Tibial nerve (tissue), 4 donors: ENCODE measurements around the gene ZFPM1. TPM values are rescaled to one million over a fixed set of nuclear protein-coding genes. Genes with fewer than 3 reads are reported as not detected.

Experiments
- DNase-seq, 2 donors: peaks; one replicate each; pipeline ENCODE4 v3.0.0-alpha.2; 2019; ENCODE audit warnings: low spot score in 2 of 2
- H3K27ac ChIP-seq, 4 donors: fragments of 200-600 bp; sonication (generic) in 3 of 4; one replicate each; pipeline ENCODE4 v1.5.1; 2017 to 2019; ENCODE audit warnings: mild to moderate bottlenecking in 1 of 4
- H3K27me3 ChIP-seq, 2 donors: fragments of 200-600 bp; sonication (generic) in 1 of 2; one replicate each; pipeline versions ENCODE4 v1.5.1 to v1.6.0; 2017 to 2019
- H3K36me3 ChIP-seq, 3 donors: fragments of 200-600 bp; sonication (generic); one replicate each; pipeline ENCODE4 v1.5.1; 2018 to 2019
- H3K4me1 ChIP-seq, 4 donors: fragments of 200-600 bp; sonication (generic) in 3 of 4; one replicate each; pipeline ENCODE4 v1.5.1; 2017 to 2019
- H3K4me3 ChIP-seq, 4 donors: fragments of 200-600 bp; sonication (generic) in 3 of 4; one replicate each; pipeline ENCODE4 v1.5.1; 2017 to 2019; ENCODE audit warnings: mild to moderate bottlenecking in 1 of 4, moderate library complexity in 1 of 4
- H3K9me3 ChIP-seq, 4 donors: fragments of 200-600 bp; sonication (generic) in 3 of 4; one replicate each; pipeline ENCODE4 v1.5.1; 2017 to 2019
- EP300 ChIP-seq, 2 donors: sonication (generic); formaldehyde crosslinking; IDR thresholded peaks; one replicate each; pipeline ENCODE4 v1.6.1; 2017; ENCODE audit warnings: antibody characterized with exemption in 2 of 2, mild to moderate bottlenecking in 1 of 2
- POLR2A ChIP-seq, 2 donors: fragments of 450-650 bp; IDR thresholded peaks; one replicate each; pipeline ENCODE4 v1.6.1; 2017; ENCODE audit warnings: antibody characterized with exemption in 2 of 2, mild to moderate bottlenecking in 2 of 2, moderate library complexity in 2 of 2
- WGBS, 2 donors: methylation state at CpG; one replicate each; pipeline ENCODE4 v1.1.5; 2018; 5-methylcytosine and 5-hydroxymethylcytosine counted together
- total RNA-seq, 4 donors: library from RNA; depleted of rRNA; stranded (reverse); fragments of >200 nt; gene quantifications; one replicate each; pipeline ENCODE4 v1.1.0, GENCODE V29; 2016
- TF ChIP-seq, protein P1 (sequence below), 5 experiments: fragments of 200-600 bp in 3 of 5; fragments of 450-650 bp in 2 of 5; sonication (generic) in 3 of 5; IDR thresholded peaks; one replicate each; pipeline ENCODE4 v1.5.1; 2016 to 2019; ENCODE audit warnings: antibody characterized with exemption in 5 of 5, mild to moderate bottlenecking in 3 of 5, moderate library complexity in 2 of 5

Gene ZFPM1
- total RNA-seq, 4 donors from 2014 or later: 0.44 to 1.2 (median 0.71) TPM

DNA sequence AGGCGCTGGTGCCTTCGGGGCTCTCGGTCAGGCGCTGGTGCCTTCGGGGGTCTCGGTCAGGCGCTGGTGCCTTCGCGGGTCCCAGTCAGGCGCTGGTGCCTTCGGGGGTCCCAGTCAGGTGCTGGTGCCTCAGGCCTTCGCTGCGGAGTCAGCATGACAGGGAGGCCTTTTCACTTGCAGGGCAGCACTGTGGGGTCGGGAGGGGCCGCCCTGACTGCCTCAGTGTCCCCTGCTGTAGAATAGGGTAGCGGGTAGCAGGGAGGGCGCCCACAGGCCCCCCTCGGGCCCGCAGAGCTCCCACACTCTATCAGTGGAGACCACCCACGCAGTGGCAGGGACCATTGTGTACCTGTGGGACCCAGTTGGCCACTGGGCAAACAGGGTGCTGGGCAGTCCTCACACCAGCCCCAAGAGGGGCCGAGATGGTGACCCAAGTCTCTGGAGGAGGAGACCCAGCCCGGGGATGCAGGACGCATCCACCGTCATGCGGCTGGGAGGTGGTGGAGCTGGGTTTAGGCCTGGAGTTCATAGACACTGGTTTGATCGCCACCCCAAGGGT is 38.0 kb downstream of the ZFPM1 start:
- H3K27me3 ChIP-seq: no peaks in the 10 kb centered on the region
- H3K4me1 ChIP-seq: no peaks in the 10 kb centered on the region
- 89 to 94% methylated on average over 6 to 26 of the region's 26 CpGs for WGBS, 2 donors
- no peak overlapping the region for H3K27ac ChIP-seq
- no peak for DNase-seq
- TF ChIP-seq, protein P1, sequence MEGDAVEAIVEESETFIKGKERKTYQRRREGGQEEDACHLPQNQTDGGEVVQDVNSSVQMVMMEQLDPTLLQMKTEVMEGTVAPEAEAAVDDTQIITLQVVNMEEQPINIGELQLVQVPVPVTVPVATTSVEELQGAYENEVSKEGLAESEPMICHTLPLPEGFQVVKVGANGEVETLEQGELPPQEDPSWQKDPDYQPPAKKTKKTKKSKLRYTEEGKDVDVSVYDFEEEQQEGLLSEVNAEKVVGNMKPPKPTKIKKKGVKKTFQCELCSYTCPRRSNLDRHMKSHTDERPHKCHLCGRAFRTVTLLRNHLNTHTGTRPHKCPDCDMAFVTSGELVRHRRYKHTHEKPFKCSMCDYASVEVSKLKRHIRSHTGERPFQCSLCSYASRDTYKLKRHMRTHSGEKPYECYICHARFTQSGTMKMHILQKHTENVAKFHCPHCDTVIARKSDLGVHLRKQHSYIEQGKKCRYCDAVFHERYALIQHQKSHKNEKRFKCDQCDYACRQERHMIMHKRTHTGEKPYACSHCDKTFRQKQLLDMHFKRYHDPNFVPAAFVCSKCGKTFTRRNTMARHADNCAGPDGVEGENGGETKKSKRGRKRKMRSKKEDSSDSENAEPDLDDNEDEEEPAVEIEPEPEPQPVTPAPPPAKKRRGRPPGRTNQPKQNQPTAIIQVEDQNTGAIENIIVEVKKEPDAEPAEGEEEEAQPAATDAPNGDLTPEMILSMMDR (IDR thresholded peaks at IDR 0.05): no peak
- TF ChIP-seq POLR2A (IDR thresholded peaks at IDR 0.05): no peak
- no peak for TF ChIP-seq EP300 (IDR thresholded peaks at IDR 0.05)
- no peaks in the 10 kb centered on the region for H3K36me3 ChIP-seq
- H3K4me3 ChIP-seq: no peak overlapping the region
- H3K9me3 ChIP-seq: peaks cover 0 to 7% (median 0%) of the 10 kb centered on the region in 4 donors

DNA sequence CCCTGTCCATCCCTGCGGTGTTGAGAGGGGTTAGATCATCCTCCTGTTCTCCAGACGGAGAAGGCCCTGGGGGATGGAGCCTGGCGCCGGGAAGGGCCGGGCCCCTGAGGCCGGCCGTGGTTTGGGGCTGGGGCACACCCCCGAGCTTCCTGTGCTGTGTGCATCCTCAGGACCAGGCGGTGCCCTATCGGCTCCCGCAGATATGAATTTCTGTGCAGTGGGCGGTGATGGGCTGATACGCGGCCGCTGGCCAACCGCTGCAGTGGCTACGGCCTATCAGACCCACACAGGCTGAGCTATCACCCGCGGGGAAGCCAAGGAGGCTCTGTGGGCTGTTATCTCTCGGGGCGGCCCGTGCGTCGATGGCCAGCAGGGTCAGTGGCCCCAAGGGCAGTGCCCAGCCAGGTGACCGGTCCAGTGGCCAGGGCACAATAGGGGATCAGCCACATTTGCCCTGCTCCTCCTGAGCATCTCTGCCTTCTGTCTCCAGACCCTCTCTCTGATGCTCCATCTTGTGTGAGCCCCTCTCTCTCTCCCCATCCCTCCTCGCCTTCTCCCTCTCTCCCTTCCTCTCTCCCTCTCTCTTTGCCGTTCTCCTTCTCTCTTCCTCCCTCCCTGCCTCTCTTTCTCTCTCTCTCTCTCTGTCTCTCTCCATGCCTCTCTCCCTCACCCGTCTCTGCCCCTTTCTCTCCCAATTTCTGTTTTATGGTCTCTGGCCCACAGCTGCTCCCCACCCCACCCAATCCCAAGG is 38.7 kb downstream of the ZFPM1 start:
- Histone ChIP-seq H3K4me1 (no peaks in the 10 kb centered on the region), H3K9me3 (peaks cover 0 to 7% (median 0%) of the 10 kb centered on the region in 4 donors), H3K4me3 (no peak overlapping the region), H3K36me3 (no peaks in the 10 kb centered on the region), H3K27me3 (no peaks in the 10 kb centered on the region), H3K27ac (no peak overlapping the region)
- 78 to 79% methylated on average over 11 to 25 of the region's 28 CpGs for WGBS, 2 donors
- no peak for DNase-seq
- TF ChIP-seq POLR2A (IDR thresholded peaks at IDR 0.05) (no peak), EP300 (IDR thresholded peaks at IDR 0.05) (no peak)
- TF ChIP-seq, protein P1 (IDR thresholded peaks at IDR 0.05): no peak

DNA sequence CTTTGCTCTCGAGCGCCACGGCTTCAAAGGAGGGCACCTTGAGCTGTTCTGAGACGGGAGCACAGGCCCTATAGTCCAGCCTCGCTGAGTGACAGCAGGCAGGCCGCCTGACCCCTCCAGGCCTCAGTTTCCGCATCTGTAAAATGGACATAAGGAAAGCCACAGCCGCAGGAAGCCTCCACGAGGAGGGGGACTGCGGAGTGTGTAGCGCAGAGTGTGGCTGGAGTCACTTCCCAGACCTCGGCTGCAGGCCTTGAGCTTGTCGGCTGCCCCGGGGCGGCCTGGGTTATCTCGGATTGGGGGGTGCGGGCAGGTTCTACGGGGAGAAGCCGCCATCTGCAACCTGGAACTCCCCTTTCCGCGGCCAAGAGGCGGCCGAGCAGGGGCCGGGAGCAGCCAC is 40.8 kb downstream of the ZFPM1 start:
- Histone ChIP-seq H3K36me3 (no peaks in the 10 kb centered on the region), H3K9me3 (peaks cover 0 to 7% (median 0%) of the 10 kb centered on the region in 4 donors), H3K4me1 (peaks cover 0 to 12% (median 0%) of the 10 kb centered on the region in 4 donors), H3K4me3 (no peak overlapping the region), H3K27me3 (peaks cover 0 to 8% of the 10 kb centered on the region in 2 donors), H3K27ac (no peak overlapping the region)
- WGBS, 2 donors: 87 to 89% methylated on average over 18 to 23 of the region's 24 CpGs
- no peak for DNase-seq
- TF ChIP-seq, protein P1 (IDR thresholded peaks at IDR 0.05): no peak
- TF ChIP-seq EP300 (IDR thresholded peaks at IDR 0.05) (no peak), POLR2A (IDR thresholded peaks at IDR 0.05) (no peak)

DNA sequence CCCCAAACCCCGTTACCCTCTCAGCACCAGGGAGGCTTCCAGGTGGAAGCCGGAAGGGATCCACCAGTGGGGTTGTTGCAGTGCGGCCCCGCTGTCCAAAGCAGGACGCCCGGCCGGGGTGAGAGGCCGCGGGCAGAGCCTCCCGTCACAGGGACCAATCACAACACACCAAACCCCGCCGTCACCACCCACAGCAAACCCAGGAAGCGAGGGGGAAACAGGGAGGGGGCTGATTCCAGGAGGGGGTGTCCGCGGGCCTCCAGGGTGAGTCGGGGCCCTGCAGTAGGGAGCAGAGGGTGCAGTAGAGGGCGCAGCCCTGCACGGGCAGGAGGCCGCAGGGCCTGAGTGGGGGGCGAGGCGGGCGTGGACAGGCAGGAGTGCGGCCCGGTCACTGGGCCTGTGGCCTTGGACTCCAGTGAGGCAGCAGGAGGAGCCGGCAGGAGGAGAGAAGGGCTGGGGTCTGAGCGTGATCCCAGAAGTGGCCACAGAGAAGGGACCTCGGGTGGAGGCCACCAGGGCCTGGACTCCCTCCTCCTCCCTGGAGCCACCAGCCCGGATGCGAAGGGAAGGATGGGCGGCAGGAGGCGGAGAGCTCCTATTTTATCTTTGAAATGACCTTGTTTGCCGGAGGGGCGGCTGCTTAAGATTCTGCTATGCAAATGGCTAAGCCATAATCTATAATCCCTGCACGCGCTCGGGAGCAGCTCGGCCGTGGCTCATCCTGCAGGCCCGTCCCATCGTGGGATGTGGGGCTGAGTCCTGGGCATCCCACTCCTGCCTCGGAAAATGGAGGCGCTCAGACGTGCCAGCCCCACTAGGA is 41.5 kb downstream of the ZFPM1 start:
- Histone ChIP-seq H3K27me3 (peaks cover 0 to 8% of the 10 kb centered on the region in 2 donors), H3K27ac (no peak overlapping the region), H3K36me3 (no peaks in the 10 kb centered on the region), H3K4me3 (no peak overlapping the region), H3K9me3 (peaks cover 0 to 7% (median 0%) of the 10 kb centered on the region in 4 donors), H3K4me1 (peaks cover 0 to 12% (median 0%) of the 10 kb centered on the region in 4 donors)
- 80 to 85% methylated on average over 26 to 42 of the region's 43 CpGs for WGBS, 2 donors
- TF ChIP-seq, protein P1 (IDR thresholded peaks at IDR 0.05): no peak
- no peak for TF ChIP-seq POLR2A (IDR thresholded peaks at IDR 0.05)
- TF ChIP-seq EP300 (IDR thresholded peaks at IDR 0.05): no peak
- DNase-seq: no peak
